Neural cell (in vitro differentiated cells): Measurements from ENCODE around the gene ANK2. TPM values are rescaled to one million over a fixed set of nuclear protein-coding genes. Genes with fewer than 3 reads are reported as not detected.

ENCODE experiments used
- H2AFZ ChIP-seq: fragments of 200-600, 300-800 bp; sonication (generic), shearing (Covaris generic); 2 replicates; pipeline ENCODE4 v1.6.0; 2014; ENCODE audit warnings: low read depth, mild to moderate bottlenecking, antibody characterized with exemption, low read length, moderate library complexity
- H3F3A ChIP-seq: fragments of 200-600 bp; shearing (Covaris generic); 2 replicates; pipeline ENCODE4 v1.6.1; 2016; ENCODE audit warnings: mild to moderate bottlenecking, moderate library complexity, mixed read lengths, antibody characterized with exemption, low read length; ENCODE audit not compliant: insufficient read depth, poor library complexity, severe bottlenecking
- H3K27ac ChIP-seq: fragments of 200-600, 300-800 bp; sonication (generic), shearing (Covaris generic); 2 replicates; pipeline ENCODE4 v1.5.1; 2014; ENCODE audit warnings: mild to moderate bottlenecking, low read length, moderate library complexity
- H3K27me3 ChIP-seq: fragments of 300-800, 200-600 bp; sonication (generic), shearing (Covaris generic); 2 replicates; pipeline ENCODE4 v1.6.0; 2014; ENCODE audit warnings: mild to moderate bottlenecking, low read depth, low read length, moderate library complexity; ENCODE audit not compliant: insufficient read depth
- H3K36me3 ChIP-seq: fragments of 300-800, 200-600 bp; sonication (generic), shearing (Covaris generic); 2 replicates; pipeline ENCODE4 v1.5.1; 2014; ENCODE audit warnings: mild to moderate bottlenecking, antibody characterized with exemption, low read length, moderate library complexity; ENCODE audit not compliant: insufficient read depth
- H3K4me2 ChIP-seq: fragments of 300-800, 200-600 bp; sonication (generic), shearing (Covaris generic); 2 replicates; pipeline ENCODE4 v1.6.0; 2014; ENCODE audit warnings: mild to moderate bottlenecking, low read length
- H3K4me3 ChIP-seq: fragments of 300-800, 200-600 bp; sonication (generic), shearing (Covaris generic); 2 replicates; pipeline ENCODE4 v1.5.1; 2014; ENCODE audit warnings: mild to moderate bottlenecking, low read length, moderate library complexity
- H3K79me2 ChIP-seq: fragments of 200-600 bp; shearing (Covaris generic); replicated peaks from 2 replicates; pipeline ENCODE4 v1.6.0; 2014; ENCODE audit warnings: mild to moderate bottlenecking, low read length, moderate library complexity; ENCODE audit not compliant: insufficient read depth
- H3K9ac ChIP-seq: fragments of 300-800, 200-600 bp; sonication (generic), shearing (Covaris generic); 2 replicates; pipeline ENCODE4 v1.6.1; 2016; ENCODE audit warnings: mild to moderate bottlenecking, low read length, mixed read lengths
- H3K9me2 ChIP-seq: fragments of 200-600 bp; shearing (Covaris generic); 2 replicates; pipeline ENCODE4 v1.6.1; 2016; ENCODE audit warnings: mild to moderate bottlenecking, low read length, mixed read lengths; ENCODE audit not compliant: insufficient read depth
- H3K9me3 ChIP-seq: fragments of 200-600, 300-800 bp; sonication (generic), shearing (Covaris generic); 2 replicates; pipeline ENCODE4 v1.6.1; 2016; ENCODE audit warnings: mild to moderate bottlenecking, mixed run types, low read length, moderate library complexity, mixed read lengths
- H4K20me1 ChIP-seq: fragments of 200-600 bp; shearing (Covaris generic); 2 replicates; pipeline ENCODE4 v1.6.1; 2016; ENCODE audit warnings: mild to moderate bottlenecking, mixed run types; ENCODE audit not compliant: insufficient read depth
- EP300 ChIP-seq: fragments of 450-650 bp; conservative IDR thresholded peaks from 2 replicates; pipeline ENCODE4 v1.6.1; 2014; ENCODE audit warnings: antibody characterized with exemption, mild to moderate bottlenecking, moderate library complexity; ENCODE audit not compliant: poor library complexity, severe bottlenecking
- EZH2 ChIP-seq: fragments of 200-600, 300-800 bp; shearing (Covaris generic), sonication (generic); IDR thresholded peaks from 2 replicates; pipeline ENCODE4 v1.6.1; 2014; ENCODE audit warnings: antibody characterized with exemption, low read length, borderline replicate concordance, mild to moderate bottlenecking; ENCODE audit not compliant: insufficient read depth, poor library complexity, severe bottlenecking
- MXI1 ChIP-seq: fragments of 450-650 bp; conservative IDR thresholded peaks from 2 replicates; pipeline ENCODE4 v1.6.1; 2014; ENCODE audit warnings: antibody characterized with exemption, mild to moderate bottlenecking; ENCODE audit not compliant: poor library complexity, severe bottlenecking
- POLR2AphosphoS5 ChIP-seq: IDR thresholded peaks from 2 replicates; pipeline ENCODE4 v1.6.1; 2012
- RAD21 ChIP-seq: fragments of 450-650 bp; conservative IDR thresholded peaks from 2 replicates; pipeline ENCODE4 v1.6.1; 2014; ENCODE audit warnings: antibody characterized with exemption, mild to moderate bottlenecking, moderate library complexity
- SMC3 ChIP-seq: fragments of 450-650 bp; conservative IDR thresholded peaks from 2 replicates; pipeline ENCODE4 v1.6.1; 2014; ENCODE audit warnings: antibody characterized with exemption, mild to moderate bottlenecking, moderate library complexity; ENCODE audit not compliant: poor library complexity
- TAF1 ChIP-seq: IDR thresholded peaks from 2 replicates; pipeline ENCODE4 v1.6.1; 2012; ENCODE audit warnings: low read depth
- polyA plus RNA-seq: library from polyadenylated mRNA; depleted of rRNA; stranded (reverse); fragments of >200 nt; gene quantifications from 2 replicates; pipeline ENCODE4 v1.2.3, GENCODE V29; 2014
- TF ChIP-seq, protein P1 (sequence below): IDR thresholded peaks from 2 replicates; pipeline ENCODE4 v1.6.1; 2012; ENCODE audit warnings: borderline replicate concordance
- TF ChIP-seq, protein P2 (sequence below): fragments of 450-650 bp; IDR thresholded peaks from 2 replicates; pipeline ENCODE4 v1.5.1; 2014; ENCODE audit warnings: antibody characterized with exemption, mild to moderate bottlenecking, moderate library complexity; ENCODE audit not compliant: poor library complexity, severe bottlenecking

The ANK2 gene
- polyA plus RNA-seq, 1 donor from 2014 or later, result 52.0 TPM

DNA sequence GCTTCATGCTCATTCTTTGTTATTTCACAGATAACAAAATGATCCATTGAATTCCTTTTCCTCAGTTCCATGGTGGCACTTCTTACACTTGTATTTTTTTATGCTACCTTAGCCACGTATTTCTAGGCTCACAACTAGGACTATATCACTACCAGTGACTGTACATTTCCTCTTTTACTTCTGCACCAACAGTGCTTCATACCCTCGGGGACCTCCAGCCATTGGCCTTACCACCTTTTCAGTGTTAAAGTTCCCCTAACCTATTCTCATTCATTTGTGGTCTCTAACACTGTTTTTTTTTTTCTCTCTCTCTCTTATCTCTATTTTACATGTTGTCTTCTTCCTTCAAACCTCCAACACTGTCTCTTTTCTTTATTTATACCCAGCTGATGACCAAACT lies 315.9 kb downstream of the ANK2 start:
- H3K36me3 ChIP-seq, result peaks cover 24% of the 10 kb centered on the region

DNA sequence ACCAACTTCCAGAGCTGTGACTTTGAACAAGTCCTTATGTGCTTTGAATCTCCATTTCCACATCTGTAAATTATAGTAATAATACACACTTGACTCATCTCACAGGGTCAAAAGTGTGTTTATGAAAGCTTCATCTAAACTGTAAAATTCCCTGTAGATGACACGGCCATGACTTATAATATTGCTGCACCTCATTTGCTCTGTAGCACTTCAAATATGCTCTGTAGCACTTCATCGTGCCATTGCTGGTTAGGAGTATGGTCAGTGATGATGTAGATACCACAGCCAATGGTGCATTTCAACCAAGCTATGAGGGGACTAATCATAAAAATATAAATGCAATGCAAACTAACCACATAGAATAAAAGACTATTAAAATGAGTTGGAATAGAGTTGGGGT lies 318.6 kb downstream of the ANK2 start:
- H3K27me3 ChIP-seq, result no peaks in the 10 kb centered on the region
- no peaks in the 10 kb centered on the region for H3K9me3 ChIP-seq
- H4K20me1 ChIP-seq, result no peaks in the 10 kb centered on the region
- no peak overlapping the region for H3K4me2 ChIP-seq
- no peak overlapping the region for H3K4me3 ChIP-seq
- H3K9ac ChIP-seq, result no peak overlapping the region
- H3K27ac ChIP-seq, result no peak overlapping the region
- peaks cover 31% of the 10 kb centered on the region for H3K36me3 ChIP-seq
- H2AFZ ChIP-seq, result no peak overlapping the region
- no peaks in the 10 kb centered on the region for H3K9me2 ChIP-seq
- no peaks in the 10 kb centered on the region for H3F3A ChIP-seq
- TF ChIP-seq EP300 (no peak), MXI1 (no peak), TAF1 (no peak), POLR2AphosphoS5 (no peak), SMC3 (no peak), EZH2 (no peak), RAD21 (no peak)
- TF ChIP-seq, protein P1, sequence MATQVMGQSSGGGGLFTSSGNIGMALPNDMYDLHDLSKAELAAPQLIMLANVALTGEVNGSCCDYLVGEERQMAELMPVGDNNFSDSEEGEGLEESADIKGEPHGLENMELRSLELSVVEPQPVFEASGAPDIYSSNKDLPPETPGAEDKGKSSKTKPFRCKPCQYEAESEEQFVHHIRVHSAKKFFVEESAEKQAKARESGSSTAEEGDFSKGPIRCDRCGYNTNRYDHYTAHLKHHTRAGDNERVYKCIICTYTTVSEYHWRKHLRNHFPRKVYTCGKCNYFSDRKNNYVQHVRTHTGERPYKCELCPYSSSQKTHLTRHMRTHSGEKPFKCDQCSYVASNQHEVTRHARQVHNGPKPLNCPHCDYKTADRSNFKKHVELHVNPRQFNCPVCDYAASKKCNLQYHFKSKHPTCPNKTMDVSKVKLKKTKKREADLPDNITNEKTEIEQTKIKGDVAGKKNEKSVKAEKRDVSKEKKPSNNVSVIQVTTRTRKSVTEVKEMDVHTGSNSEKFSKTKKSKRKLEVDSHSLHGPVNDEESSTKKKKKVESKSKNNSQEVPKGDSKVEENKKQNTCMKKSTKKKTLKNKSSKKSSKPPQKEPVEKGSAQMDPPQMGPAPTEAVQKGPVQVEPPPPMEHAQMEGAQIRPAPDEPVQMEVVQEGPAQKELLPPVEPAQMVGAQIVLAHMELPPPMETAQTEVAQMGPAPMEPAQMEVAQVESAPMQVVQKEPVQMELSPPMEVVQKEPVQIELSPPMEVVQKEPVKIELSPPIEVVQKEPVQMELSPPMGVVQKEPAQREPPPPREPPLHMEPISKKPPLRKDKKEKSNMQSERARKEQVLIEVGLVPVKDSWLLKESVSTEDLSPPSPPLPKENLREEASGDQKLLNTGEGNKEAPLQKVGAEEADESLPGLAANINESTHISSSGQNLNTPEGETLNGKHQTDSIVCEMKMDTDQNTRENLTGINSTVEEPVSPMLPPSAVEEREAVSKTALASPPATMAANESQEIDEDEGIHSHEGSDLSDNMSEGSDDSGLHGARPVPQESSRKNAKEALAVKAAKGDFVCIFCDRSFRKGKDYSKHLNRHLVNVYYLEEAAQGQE, result no peak
- TF ChIP-seq, protein P2, sequence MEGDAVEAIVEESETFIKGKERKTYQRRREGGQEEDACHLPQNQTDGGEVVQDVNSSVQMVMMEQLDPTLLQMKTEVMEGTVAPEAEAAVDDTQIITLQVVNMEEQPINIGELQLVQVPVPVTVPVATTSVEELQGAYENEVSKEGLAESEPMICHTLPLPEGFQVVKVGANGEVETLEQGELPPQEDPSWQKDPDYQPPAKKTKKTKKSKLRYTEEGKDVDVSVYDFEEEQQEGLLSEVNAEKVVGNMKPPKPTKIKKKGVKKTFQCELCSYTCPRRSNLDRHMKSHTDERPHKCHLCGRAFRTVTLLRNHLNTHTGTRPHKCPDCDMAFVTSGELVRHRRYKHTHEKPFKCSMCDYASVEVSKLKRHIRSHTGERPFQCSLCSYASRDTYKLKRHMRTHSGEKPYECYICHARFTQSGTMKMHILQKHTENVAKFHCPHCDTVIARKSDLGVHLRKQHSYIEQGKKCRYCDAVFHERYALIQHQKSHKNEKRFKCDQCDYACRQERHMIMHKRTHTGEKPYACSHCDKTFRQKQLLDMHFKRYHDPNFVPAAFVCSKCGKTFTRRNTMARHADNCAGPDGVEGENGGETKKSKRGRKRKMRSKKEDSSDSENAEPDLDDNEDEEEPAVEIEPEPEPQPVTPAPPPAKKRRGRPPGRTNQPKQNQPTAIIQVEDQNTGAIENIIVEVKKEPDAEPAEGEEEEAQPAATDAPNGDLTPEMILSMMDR, result no peak
- no peaks in the 10 kb centered on the region for H3K79me2 ChIP-seq

More for the DNA sequence above, 315.9 kb downstream of the ANK2 start:
- Histone ChIP-seq H3K27me3 (no peaks in the 10 kb centered on the region), H3K4me2 (no peak overlapping the region), H3K79me2 (no peaks in the 10 kb centered on the region), H3F3A (no peaks in the 10 kb centered on the region), H4K20me1 (no peaks in the 10 kb centered on the region), H3K27ac (no peak overlapping the region), H3K9me3 (no peaks in the 10 kb centered on the region), H3K9ac (no peak overlapping the region), H3K9me2 (no peaks in the 10 kb centered on the region), H3K4me3 (no peak overlapping the region), H2AFZ (no peak overlapping the region)
- no peak for TF ChIP-seq POLR2AphosphoS5

DNA sequence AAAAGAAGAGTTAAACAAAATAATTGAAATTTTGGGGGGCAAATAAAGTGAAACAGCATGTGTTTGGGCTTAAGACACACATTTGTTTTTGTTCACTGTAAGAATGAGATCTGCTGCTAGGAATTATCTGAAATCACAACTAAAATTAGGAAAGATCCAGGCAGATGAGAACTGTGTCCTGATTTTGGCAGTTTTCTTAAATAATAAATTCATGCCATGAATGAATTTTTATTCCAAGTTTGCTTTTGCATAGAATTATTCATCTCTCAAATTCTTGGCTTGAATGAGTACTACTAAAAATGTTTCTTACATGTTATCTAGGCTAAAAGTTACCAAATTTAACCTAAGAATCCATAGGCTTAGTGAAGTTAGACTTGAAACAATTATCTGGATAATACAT lies 321.7 kb downstream of the ANK2 start:
- Histone ChIP-seq H3F3A (no peaks in the 10 kb centered on the region), H4K20me1 (no peaks in the 10 kb centered on the region), H3K9ac (no peak overlapping the region), H3K9me2 (no peaks in the 10 kb centered on the region), H2AFZ (no peak overlapping the region), H3K27ac (no peak overlapping the region), H3K27me3 (no peaks in the 10 kb centered on the region), H3K9me3 (no peaks in the 10 kb centered on the region), H3K79me2 (no peaks in the 10 kb centered on the region), H3K4me2 (no peak overlapping the region), H3K36me3 (peaks cover 38% of the 10 kb centered on the region), H3K4me3 (no peak overlapping the region)
- no peak for TF ChIP-seq POLR2AphosphoS5
- no peak for TF ChIP-seq RAD21
- TF ChIP-seq EZH2, result no peak
- no peak for TF ChIP-seq TAF1
- no peak for TF ChIP-seq SMC3
- TF ChIP-seq MXI1, result no peak
- TF ChIP-seq, protein P2, result no peak
- no peak for TF ChIP-seq EP300
- TF ChIP-seq, protein P1, result no peak
